Left forelimb (tissue), 1 donor: ENCODE measurements around the gene KLF3.

Source experiments
- DNase-seq: peaks from one replicate; pipeline ENCODE4 v3.0.0-alpha.2; 2018; ENCODE audit warnings: low spot score

KLF3 gene

GRCh38 chr4:38698176-38698575 lies 34.2 kb downstream of the KLF3 start:
- no peak for DNase-seq

- DNase-seq: no peak
Measured at GRCh38 chr4:38699112-38699511, 35.1 kb downstream of the KLF3 start.

- DNase-seq: no peak
Measured at GRCh38 chr4:38703635-38704034, 39.6 kb downstream of the KLF3 start.

- no peak for DNase-seq
Measured at GRCh38 chr4:38704622-38705154, 40.7 kb downstream of the KLF3 start.

- DNase-seq: no peak
Measured at GRCh38 chr4:38706301-38706700, 42.3 kb downstream of the KLF3 start.

- no peak for DNase-seq
Measured at GRCh38 chr4:38710053-38710452, 46.1 kb downstream of the KLF3 start.

- no peak for DNase-seq
Measured at GRCh38 chr4:38711066-38711465, 47.1 kb downstream of the KLF3 start.

- DNase-seq: no peak
Measured at GRCh38 chr4:38715050-38715449, 51.1 kb downstream of the KLF3 start.

GRCh38 chr4:38716256-38716655 lies 52.3 kb downstream of the KLF3 start:
- no peak for DNase-seq

GRCh38 chr4:38717604-38718003 lies 53.6 kb downstream of the KLF3 start:
- no peak for DNase-seq

- DNase-seq: no peak
Measured at GRCh38 chr4:38723114-38723513, 59.1 kb downstream of the KLF3 start.

GRCh38 chr4:38723726-38724474 lies 59.9 kb downstream of the KLF3 start:
- no peak for DNase-seq

GRCh38 chr4:38724475-38724808 lies 60.4 kb downstream of the KLF3 start:
- no peak for DNase-seq

GRCh38 chr4:38728631-38729141 lies 64.7 kb downstream of the KLF3 start:
- DNase-seq: no peak

GRCh38 chr4:38730493-38730829 lies 66.5 kb downstream of the KLF3 start:
- DNase-seq: no peak

- DNase-seq: peak; percentile 84
Measured at GRCh38 chr4:38730830-38731646, 67.0 kb downstream of the KLF3 start.

GRCh38 chr4:38733663-38734062 lies 69.7 kb downstream of the KLF3 start:
- no peak for DNase-seq

- DNase-seq: no peak
Measured at GRCh38 chr4:38734446-38734845, 70.4 kb downstream of the KLF3 start.

GRCh38 chr4:38734911-38735310 lies 70.9 kb downstream of the KLF3 start:
- DNase-seq: no peak

- no peak for DNase-seq
Measured at GRCh38 chr4:38735870-38736269, 71.9 kb downstream of the KLF3 start.

GRCh38 chr4:38738940-38739803 lies 75.2 kb downstream of the KLF3 start:
- no peak for DNase-seq

- no peak for DNase-seq
Measured at GRCh38 chr4:38740303-38740702, 76.3 kb downstream of the KLF3 start.
